ENCODE results near the gene CXCR2.
"Not testable (repeated sequence)": the region's sequence is repeated elsewhere in the genome, so short reads cannot be mapped to it uniquely, and the experiment has no call there.

Gene CXCR2

DNA sequence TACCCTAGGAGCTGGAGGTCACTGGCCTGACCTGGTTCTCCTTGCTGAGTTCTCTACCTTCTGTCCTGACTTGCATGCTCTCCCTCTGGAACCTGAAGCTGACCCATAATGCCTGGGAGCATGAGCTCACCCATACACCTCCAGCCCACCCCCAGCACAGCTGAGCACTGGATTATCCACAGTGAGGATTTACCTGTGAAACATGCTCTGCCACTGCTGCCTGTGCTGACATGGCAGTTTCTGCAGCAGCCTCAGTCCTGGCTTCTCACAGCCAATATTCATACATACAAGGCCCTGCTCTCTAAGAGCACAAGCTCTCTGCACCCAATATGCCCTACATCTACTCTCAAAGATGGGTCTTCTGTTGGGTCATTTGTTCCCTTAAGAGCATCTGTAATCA is 5.0 kb downstream of the CXCR2 start:
- DNase-seq = no peak

- no peak for DNase-seq
These were observed 11.7 kb downstream of the CXCR2 start for GRCh38 chr2:218137514-218137913.

DNA sequence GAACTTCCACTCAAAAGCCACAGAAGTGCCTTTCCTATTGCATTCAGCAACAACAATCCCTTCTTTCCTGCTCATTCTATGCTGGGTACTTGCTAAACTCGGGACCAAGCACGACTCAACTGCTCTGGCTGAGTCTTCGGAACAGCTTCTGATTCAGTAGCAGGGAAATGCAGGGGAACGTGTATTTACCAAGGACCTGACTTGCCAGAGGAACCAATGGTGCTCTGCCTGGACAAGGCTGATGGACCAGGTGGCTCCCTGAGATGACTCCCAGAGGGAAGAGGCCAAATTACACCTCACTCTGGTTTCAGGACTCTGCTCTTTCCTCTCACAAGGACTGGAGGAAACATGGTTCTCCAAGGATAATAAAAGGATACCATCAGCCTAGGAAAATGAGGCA is 12.2 kb downstream of the CXCR2 start:
- no peak for DNase-seq

- no peak for DNase-seq
These were observed 19.3 kb downstream of the CXCR2 start for GRCh38 chr2:218145124-218145523.

- no peak for DNase-seq
These were observed 20.2 kb downstream of the CXCR2 start for GRCh38 chr2:218146056-218146455.

DNA sequence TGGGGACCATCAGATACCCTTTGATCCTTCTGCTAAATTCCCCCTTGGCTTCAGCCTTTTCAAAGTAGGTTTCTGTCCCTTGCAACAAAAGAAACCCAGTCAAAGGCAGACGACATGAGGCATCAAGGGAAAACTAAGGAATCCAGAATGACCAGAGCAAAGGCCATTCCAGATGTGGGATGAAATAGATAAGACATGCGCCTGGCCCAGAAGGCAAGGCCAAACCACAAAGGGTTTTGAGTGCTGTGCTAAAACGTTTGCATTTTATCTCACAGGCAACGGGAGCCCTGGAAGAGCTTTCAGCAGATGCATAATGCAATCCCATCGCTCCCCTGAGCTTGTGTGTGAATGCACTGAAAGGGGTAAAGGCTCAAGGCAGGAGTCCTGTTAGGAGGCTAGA is 23.3 kb downstream of the CXCR2 start:
- no peak for DNase-seq

DNA sequence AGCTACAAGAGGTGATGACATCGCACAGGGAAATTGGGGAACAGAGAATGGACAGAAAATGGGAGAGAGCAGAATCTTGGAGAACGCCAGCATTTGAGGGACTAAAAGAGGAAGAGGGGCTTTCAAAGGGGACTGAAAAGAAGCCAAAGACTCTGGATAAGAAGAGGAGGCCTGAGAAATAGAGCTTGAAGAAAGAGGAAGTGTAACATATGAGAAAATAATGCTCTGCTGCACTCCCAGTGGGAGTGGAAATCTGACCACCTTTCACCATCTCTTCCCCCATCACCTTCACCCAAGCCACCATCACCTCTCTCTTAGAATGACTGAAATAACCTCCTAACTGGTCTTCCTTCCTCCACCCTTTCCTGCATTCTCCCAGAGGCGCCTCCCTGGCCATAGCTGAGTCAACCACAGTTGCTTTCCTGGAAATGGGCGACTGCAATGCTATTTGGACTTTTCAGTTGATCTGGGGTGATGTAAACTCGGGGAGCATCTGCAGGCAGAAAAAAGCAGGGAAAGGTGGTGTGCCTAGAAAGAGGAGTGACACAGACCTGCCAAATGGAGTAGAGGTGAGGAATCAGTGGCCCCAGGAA is 24.1 kb downstream of the CXCR2 start:
- no peak for DNase-seq

GRCh38 chr2:218152172-218152571 is 26.3 kb downstream of the CXCR2 start:
- DNase-seq = no peak

DNA sequence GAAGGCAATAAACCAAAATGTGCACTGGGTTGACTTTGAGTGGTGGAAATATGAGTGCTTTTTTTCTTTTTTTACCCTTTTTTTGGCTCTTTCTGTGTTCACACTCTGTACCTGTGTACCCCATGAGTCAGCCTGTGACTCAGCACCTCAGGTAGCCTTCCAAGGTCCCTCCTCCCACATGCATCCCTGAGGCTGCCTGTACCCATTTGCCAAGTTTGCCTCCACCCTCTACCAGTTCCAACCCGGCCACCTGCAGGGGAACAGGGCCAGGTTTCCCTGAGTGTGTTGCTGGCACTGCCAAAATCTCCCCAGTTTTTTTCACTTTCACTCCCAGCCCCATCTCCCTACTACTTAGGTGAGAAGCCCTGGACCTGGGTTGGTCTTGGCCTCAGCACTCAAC is 26.9 kb downstream of the CXCR2 start:
- DNase-seq = no peak

GRCh38 chr2:218155953-218156479 is 30.2 kb downstream of the CXCR2 start:
- no peak for DNase-seq

GRCh38 chr2:218161644-218162043 is 35.8 kb downstream of the CXCR2 start:
- no peak for DNase-seq

- no peak for DNase-seq
These were observed 37.0 kb downstream of the CXCR2 start for GRCh38 chr2:218162814-218163213.

GRCh38 chr2:218166791-218167190 is 41.0 kb downstream of the CXCR2 start, which contains the start of gene CXCR1:
TSS of gene CXCR1 (minus strand) at chr2:218166962. CDS start at chr2:218165211, 1,751 bp downstream.
- DNase-seq = no peak

- no peak for DNase-seq
These were observed 42.2 kb downstream of the CXCR2 start for GRCh38 chr2:218168016-218168415.

- peak; percentile 39 for DNase-seq
These were observed 43.0 kb downstream of the CXCR2 start for GRCh38 chr2:218168635-218169462.

DNA sequence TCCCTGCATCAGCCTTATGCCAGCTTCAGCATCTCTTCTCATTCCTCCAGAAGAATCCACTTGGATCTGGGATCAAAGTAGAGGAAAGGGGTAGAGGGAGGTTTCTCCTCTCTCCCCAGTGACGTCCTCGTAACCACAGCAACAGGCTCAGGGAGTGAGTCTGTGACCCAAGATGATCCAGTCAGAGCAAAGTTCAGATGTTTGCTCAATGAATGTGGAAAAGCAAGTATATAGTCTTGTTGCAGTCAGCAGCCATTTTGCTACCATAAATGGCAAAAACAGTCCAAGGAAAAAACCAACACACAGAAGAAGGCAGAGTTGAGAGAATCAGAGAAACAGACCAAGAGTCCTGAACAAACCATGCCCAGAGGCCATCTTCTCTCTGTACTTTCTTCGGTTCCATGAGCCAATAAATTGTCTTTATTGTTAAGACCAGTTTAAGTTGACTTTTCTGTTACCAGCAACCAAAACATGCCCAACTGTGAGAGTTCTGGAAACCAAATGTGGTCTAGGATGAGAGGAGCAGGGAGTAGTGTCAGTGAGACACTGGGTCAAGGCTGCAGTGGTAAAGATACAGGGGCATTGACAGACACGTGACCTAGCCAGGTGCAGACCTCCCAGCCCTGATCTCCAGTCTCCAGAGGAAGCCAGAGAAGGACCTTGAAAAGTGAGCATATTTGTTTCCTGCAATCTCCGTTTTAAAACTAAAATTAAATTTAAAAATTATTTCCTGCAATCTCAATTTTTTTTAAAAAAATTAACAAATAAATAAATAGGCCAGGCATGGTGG is 44.1 kb downstream of the CXCR2 start:
- DNase-seq = no peak

GRCh38 chr2:218171744-218172143 is 45.9 kb downstream of the CXCR2 start:
- not testable (repeated sequence) for DNase-seq

GRCh38 chr2:218172845-218173244 is 47.0 kb downstream of the CXCR2 start:
- DNase-seq = no peak

GRCh38 chr2:218179782-218180181 is 54.0 kb downstream of the CXCR2 start:
- no peak for DNase-seq

GRCh38 chr2:218180467-218181114 is 54.8 kb downstream of the CXCR2 start:
- no peak for DNase-seq

- no peak for DNase-seq
These were observed 58.5 kb downstream of the CXCR2 start for GRCh38 chr2:218184331-218184730.

DNA sequence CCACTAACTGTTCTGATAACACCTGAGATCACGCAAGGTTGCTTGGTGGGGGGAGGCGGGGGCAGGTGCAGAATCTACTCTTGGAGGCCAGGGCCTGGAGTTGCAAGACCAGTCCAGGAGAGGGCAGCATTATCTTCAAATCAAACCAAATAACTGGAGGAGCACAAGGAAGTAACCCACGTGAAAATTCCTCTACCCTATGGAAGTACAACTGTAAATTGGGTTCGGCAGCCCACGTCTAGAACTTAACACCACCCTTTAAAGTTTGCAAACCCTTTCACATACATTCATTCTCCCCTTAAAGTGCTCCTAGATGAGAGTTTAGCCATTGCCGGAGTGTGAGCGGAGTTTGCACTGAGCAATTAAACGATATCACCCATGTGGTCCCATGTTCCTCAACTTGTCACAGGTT is 60.5 kb downstream of the CXCR2 start:
- DNase-seq = peak; percentile 72
